GM19099 (cell line): Measurements from ENCODE around the gene IL17A.

Experiments
- POLR2A ChIP-seq: IDR thresholded peaks from 3 replicates; pipeline ENCODE4 v1.6.1; 2011; ENCODE audit warnings: low read depth; ENCODE audit not compliant: insufficient read length; ENCODE audit errors: extremely low read depth

Gene IL17A

DNA sequence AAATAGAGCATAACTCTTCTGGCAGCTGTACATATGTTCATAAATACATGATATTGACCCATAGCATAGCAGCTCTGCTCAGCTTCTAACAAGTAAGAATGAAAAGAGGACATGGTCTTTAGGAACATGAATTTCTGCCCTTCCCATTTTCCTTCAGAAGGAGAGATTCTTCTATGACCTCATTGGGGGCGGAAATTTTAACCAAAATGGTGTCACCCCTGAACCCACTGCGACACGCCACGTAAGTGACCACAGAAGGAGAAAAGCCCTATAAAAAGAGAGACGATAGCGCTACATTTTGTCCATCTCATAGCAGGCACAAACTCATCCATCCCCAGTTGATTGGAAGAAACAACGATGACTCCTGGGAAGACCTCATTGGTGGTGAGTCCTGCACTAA lies at the start of gene IL17A:
IL17A (plus strand) TSS at position 301 of the 400 bp plus-strand sequence; CDS start at position 358, 57 bp downstream.
- TF ChIP-seq POLR2A = no peak

DNA sequence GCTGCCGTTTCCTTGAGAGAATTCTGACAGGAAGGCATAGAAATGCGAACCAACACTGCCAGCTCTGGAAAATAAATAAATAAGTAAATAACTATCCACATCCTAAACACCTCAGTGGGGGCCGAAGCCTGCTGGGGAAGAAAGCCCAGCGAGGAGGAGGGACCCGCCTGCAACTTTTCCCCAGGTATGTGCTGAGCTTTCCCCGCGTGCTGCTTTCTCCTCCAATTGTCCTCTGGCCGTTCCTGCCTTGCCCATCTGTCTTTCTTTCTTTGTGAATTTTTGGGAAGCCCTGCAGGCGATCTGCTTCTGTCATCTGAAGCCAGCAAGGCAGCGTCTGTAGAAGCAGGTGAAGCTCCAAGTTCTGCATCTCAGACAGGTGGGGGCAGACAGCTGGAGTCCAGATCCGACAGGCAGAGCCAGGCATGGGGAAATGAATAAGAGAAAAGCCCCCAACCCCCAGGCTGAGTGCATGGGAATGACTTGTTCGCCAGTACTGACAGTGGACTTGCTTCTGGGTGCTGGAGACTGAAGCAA lies 49.2 kb upstream of the IL17A start:
- no peak for TF ChIP-seq POLR2A

DNA sequence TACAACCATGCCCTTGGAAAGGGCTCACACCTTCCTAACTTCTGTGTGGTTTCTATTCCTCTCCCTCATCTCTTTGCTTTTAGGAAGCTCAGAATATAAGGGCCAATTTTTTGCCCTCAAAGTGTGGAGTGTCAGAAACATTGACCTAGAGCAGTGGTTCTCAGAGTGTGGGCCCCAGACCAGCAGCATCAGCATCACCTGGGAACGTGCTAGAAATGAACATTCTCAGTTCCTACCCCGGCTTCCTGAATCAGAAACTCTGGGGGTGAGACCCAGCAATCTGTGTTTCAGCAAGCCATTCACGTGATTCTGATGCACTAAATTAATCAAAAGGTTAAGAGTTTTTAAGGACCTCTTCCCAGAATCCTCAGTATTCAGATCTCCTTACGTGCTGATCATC lies 47.9 kb upstream of the IL17A start:
- no peak for TF ChIP-seq POLR2A

DNA sequence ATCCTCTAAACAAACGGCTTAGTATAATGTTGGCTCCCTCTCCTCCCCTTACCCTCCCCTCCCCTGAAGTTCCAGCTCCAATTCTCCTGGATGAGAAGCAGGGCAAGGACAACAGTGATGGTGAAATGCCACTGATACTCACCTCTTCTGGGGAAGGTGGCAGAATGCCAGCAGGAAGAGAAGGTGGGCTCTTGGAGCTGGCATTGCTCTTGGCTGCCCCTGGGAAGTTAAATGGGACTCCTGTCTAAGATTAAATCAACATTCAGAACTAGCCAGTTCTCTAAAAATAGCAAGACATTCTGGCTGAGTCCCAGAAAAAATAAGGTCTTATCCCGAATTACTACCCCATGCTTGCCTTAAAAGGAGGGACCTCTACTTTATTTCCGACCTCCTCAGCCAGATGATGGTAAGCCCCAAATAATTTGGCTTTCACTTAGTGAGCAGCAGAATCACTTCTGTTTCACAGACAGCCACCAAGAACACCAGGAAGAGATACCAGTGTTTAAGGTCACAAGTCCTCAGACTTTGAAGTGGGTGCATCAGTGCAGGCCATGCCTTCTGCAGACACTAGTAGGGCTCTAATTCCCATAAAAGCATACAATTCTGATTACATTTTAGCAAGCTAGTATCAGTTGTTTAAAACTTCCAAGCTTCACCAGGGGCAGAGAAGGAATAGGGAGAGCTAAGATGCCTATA lies 46.0 kb upstream of the IL17A start:
- no peak for TF ChIP-seq POLR2A

DNA sequence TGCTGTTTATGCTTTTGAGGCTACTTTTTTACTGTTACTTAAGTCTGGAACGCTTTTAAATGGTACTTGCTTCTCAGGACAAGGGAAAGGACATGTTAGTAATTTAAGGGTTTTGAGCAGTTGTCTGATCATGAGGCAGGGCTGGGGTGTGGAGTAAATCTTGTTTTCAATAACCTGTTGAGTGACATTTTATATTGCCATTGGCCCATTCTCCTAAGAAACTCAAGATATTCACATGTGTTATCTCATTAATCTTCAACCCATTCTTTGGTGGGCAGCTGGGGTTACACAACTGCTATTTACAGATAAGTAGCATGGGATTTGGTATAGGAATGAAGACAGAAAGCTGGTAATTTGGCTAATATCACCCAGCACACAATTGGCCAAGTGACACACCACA lies 44.6 kb upstream of the IL17A start:
- TF ChIP-seq POLR2A = no peak

DNA sequence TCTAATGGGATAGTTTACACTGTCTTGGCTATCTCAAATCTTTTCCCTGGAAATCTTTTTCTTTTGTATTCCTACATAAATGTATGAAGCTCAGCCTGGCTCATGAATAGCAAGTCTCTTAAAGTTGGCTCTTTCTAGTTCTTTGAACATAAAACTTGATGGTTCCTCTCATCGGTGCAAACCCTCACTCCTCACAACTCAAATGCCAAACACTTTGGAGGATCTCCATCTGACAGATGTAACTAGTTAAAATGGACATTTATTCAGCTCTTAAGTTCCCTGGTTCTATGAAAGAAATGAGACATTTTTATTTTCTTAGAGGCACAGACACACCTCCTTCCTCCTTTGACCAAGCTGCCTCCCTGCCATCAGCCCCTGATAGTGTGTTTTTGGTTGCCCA lies 43.6 kb upstream of the IL17A start:
- no peak for TF ChIP-seq POLR2A

DNA sequence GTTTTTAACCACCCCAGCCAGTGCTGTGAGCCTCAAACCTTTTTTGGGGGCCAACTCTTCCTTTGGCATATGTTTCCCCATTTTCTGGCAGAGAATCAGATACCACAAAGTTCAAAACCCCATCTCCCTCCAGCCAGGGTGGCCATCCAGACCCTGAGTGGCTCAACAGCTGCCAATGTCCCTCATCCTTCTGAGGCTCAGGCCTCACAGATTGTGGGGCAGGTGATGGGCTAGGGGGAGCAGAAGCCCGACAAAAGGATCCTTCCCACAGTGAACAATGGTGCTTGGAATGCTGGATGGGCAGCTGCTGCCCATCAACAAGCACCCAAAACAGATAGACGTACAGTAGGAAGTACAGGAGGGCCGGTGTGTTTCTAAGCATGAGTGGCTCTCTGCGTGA lies 42.6 kb upstream of the IL17A start:
- no peak for TF ChIP-seq POLR2A

DNA sequence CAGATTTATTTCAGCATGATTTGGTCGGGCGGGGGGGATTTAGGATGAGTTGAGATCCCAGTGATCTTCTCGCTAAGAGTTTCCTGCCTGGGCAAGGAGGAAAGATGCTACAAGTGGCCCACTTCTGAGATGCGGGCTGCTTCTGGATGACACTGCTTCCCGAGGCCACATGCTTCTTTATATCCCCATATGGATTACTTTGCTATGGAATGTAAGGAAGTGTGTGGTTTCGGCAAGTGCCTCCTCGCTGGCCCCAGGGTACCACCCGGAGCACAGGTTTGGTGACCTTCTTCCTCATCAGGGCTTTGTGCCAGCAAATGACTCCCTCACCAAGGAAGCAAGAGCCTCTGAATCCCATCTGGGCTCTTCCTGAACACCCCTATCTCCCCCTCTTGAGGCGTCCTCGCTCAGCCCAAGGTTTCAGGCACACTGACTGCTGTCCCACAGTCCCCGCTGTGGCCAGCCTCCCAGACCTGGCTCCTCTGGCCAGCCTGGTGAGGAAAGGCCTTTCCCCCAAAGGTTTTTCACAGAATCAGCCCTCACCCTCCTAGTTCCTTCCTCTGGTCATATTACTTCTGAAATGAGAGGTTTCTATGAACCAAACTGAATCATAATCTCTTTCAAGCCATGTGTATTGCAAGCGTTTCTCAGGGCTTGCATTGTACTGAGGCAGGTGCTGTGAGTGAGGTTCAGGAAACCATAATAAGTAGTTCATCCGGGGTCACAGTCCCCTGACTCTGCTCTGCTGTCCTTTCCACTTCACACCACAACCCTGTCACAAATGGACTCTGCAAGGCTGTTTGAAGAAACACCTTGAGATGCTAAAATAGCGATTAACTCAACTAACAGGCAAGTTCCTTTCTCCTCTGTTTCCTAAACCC lies 41.7 kb upstream of the IL17A start:
- TF ChIP-seq POLR2A = no peak

DNA sequence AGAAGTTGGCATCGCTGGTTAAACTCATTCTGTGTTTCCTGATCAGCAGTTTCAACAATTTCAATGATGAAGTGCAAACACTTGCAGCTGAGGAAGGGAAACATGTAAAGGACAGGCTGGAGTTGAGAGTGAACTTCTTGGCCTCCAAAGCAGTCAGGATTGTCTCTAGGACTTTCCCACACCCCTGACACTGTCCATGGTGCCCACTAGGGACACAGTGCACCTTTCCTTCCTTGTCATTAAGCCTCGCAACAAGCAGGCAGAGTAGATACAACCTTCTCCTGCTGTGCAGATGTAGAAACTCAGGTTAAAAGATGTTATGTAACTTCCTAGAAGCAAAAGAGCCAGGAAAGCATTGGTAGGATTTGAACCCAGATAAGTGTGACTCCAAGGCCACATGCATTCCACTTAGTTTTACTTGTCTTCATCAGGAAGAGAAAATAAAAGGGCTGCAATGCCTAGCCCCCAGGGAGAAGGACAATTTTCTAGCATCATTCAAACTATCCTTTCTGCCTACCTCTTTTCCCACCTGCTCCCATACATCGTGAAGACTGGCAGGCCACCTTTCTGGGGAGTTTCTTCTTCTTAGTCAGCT lies 39.2 kb upstream of the IL17A start:
- TF ChIP-seq POLR2A = no peak

DNA sequence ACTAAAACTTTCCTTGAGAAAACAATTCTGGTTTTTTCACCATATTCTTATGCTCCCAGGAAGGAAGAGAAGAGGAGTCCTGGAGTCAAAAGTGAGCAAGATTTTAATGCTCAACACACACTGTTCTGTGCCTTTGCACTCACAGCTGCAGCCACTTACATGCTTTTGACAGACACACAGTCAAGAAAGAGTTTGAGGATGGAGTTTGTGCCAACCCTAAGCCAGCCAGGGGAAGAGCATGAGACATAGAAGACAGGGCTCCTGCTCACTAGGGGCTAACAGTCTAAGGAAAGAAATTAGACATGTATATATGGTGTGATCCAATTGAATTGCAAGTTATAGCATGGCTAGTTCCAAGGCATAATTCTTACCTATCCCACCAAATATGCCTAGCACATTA lies 37.1 kb upstream of the IL17A start:
- TF ChIP-seq POLR2A = no peak

DNA sequence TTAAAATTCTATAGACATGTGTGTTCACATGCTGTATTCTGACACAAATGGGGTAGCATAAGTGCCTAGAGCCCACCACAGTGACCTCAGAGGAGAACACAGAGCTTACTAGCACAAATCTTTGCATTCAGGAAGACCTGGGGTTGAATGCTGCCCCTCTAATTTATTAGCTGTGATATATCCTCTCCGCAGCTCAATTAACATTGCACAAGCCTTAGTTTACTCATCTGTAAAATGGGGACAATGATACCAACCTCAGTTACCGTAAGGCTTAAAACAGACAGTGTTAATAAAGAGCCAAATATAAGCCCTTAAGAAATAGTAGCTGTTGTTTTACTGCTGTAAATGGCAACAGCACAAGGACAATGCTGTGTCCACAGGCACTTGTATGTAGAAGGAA lies 36.2 kb upstream of the IL17A start:
- no peak for TF ChIP-seq POLR2A

DNA sequence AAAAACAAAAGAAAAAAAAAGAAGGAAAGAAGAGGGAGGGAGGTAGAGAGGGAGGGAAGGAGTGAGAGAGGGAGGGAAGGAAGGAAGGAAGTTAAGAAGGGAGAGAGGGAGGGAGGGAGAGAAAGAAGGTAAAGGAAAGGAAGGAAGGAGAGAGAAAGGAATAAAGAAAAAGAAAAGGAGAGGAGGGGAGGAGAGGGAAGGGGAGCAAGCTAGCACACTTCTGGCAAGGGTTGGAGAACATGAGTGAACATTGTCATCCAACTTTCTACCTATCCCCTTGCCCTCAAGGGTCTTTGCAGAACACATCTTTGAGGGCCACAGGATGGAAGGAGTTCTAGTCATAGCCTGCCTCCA lies 34.1 kb upstream of the IL17A start:
- TF ChIP-seq POLR2A = no peak

DNA sequence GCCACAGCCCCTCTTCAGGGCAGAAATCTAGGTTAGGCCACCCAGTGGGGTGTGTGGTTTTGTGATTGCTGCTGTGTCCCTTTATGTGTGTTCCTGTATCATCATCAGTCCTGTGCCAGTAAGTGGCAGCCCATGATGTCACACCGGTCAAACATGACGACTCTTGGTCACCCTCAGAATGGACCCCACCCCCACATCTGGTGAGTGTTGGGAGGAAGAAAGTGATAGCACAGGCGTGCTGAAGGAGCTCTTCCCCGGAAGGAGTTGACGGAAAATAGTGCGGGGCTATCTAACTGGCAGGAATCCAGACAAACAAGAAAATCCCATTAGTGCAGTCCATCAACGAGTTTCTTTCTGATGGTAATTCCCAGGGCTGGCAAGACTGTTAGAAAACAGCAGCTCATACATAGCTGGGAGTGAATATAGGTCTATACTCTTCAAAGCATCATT lies 33.4 kb upstream of the IL17A start:
- TF ChIP-seq POLR2A = no peak

DNA sequence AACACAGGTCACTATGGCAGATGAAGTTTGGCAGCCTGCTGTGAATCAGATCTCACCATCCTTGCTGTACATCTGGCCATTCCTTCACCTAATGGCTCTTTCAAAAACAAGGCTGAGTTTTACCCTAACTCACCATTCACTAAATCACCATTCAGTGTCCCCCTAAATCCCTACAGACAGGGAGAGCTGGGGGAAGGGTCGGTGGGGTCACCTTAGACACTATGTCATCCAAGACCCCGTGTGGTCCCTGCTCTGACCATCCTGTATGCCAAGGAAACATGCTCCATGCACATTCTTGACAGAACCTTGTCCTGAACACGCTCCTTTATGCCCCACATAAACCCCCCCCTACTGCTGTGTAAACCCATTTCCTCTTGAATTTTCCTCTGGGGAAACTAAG lies 31.8 kb upstream of the IL17A start:
- TF ChIP-seq POLR2A = no peak

DNA sequence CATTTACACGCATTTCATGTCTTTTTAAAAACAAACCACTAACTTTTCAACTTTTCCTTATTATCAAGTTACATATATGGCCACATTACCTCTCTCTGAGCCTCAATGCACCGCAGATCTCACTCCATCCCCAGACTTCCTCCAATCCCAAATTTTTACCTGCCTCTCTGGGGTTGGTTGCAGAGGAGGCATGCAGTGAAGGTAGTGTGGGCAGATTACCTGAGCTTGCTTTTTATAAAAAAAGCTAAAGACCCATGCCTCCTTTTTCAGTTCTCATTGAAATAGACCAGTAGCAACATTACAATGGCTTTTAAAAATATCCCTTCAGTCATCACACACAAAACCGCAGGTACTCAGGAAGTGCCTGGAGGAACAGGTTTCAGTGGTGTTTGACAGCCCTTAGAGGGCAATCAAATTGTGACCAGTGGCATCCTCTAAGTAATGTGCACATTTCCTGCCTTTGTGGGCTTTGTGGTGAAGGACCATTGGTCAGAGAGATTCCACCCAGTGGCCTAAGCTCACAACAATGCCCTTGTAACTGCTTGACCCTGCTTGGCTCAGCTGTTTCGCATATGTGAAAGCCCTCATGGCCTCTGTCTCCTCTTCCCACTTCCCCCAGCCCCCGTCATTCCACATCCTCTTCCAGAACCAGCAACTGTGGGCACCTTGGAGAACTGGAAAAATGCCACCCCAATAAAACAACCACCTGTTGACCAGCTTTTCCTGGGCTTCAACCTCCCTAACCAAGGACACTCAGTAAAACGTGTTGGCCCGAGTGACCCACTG lies 30.2 kb upstream of the IL17A start:
- TF ChIP-seq POLR2A = no peak
